ENCODE measurements around the gene CACNG4. TPM values are rescaled to one million over a fixed set of nuclear protein-coding genes. Genes with fewer than 3 reads are reported as not detected.

Gene CACNG4
- total RNA-seq, 1 experiment from 2014 or later, result 46.3 TPM

- Histone ChIP-seq H3K36me3 (ENCODE audit: low read depth) (no peaks in the 10 kb centered on the region), H4K20me1 (ENCODE audit: insufficient read depth) (peaks cover 4% of the 10 kb centered on the region; the same call in 1 of the 2 replicates), H3K27me3 (ENCODE audit: insufficient read depth, low read depth) (no peaks in the 10 kb centered on the region), H3K9me3 (ENCODE audit: insufficient read depth, low read depth) (no peaks in the 10 kb centered on the region), H3K4me2 (no peak overlapping the region), H3K4me3 (no peak overlapping the region), H3K27ac (no peak overlapping the region), H3K9me2 (ENCODE audit: insufficient read depth) (no peaks in the 10 kb centered on the region), H2AFZ (no peak overlapping the region), H3K79me2 (ENCODE audit: low read depth) (no peaks in the 10 kb centered on the region), H3K4me1 (replicated peaks; ENCODE audit: insufficient read depth) (no peaks in the 10 kb centered on the region), H3F3A (ENCODE audit: insufficient read depth, low read depth) (no peaks in the 10 kb centered on the region)
- BruUV-seq (replicated peaks), result no TSS peak
- no peak for DNase-seq
- intact Hi-C loops (cut with micrococcal nuclease; ENCODE audit: unreplicated experiment), result loop anchor here (5.0 kb wide), 1 partner anchor 249 kb away; no protein-coding TSS in a partner anchor
- ChIA-PET POLR2A (ENCODE audit: unreplicated experiment) (interaction anchor here (0.6 kb wide), 1 partner anchor 202 kb away, joined by 6 read pairs; no protein-coding TSS in a partner anchor), CTCF (no interaction called here)
- TF ChIP-seq EZH2 (IDR thresholded peaks at IDR 0.05; ENCODE audit: low read depth), result no peak
- TF ChIP-seq CTCF (conservative IDR thresholded peaks at IDR 0.05), result no peak
These were observed 12.3 kb downstream of the CACNG4 start for GRCh38 chr17:66976781-66977201.

DNA sequence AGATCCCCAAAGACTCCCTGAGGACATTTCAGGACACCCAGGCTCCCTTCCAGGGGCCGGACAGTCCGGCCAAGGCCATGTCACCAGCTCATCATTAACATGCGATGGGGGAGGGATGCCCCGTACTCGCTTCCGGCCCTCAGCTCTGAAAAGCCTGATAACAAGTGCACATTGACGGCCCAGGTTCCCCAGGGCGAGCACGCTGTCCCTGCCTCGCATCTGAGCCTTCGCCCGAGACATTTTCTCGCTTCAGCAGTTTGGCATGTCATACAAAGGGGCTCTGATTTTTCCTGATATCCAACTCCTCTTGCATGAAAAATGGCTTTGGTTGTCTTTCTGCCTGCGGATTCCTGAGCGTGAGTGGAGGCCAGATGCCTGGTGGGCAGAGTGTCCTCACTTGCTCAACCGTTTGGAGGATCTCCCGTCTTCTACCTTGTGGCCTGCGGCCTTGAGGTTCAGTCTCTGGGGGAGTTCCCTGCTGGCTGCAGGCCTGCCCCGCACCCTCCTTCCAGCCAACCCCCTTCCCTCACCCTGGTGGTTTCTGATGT is 14.1 kb downstream of the CACNG4 start:
- Histone ChIP-seq H3K4me2 (no peak overlapping the region), H3K4me3 (no peak overlapping the region), H3K27me3 (ENCODE audit: insufficient read depth, low read depth) (no peaks in the 10 kb centered on the region), H3K36me3 (ENCODE audit: low read depth) (no peaks in the 10 kb centered on the region), H3K27ac (no peak overlapping the region), H3K4me1 (replicated peaks; ENCODE audit: insufficient read depth) (no peaks in the 10 kb centered on the region), H3F3A (ENCODE audit: insufficient read depth, low read depth) (no peaks in the 10 kb centered on the region), H4K20me1 (ENCODE audit: insufficient read depth) (no peaks in the 10 kb centered on the region), H3K79me2 (ENCODE audit: low read depth) (no peaks in the 10 kb centered on the region), H2AFZ (no peak overlapping the region), H3K9me3 (ENCODE audit: insufficient read depth, low read depth) (no peaks in the 10 kb centered on the region), H3K9me2 (ENCODE audit: insufficient read depth) (no peaks in the 10 kb centered on the region)
- DNase-seq, result no peak
- no TSS peak for BruUV-seq (replicated peaks)
- ChIA-PET CTCF (no interaction called here), POLR2A (ENCODE audit: unreplicated experiment) (no interaction called here)
- TF ChIP-seq CTCF (conservative IDR thresholded peaks at IDR 0.05), result no peak
- no peak for TF ChIP-seq EZH2 (IDR thresholded peaks at IDR 0.05; ENCODE audit: low read depth)
- intact Hi-C loops (cut with micrococcal nuclease; ENCODE audit: unreplicated experiment), result loop anchor here (5.0 kb wide), 1 partner anchor 251 kb away; no protein-coding TSS in a partner anchor

DNA sequence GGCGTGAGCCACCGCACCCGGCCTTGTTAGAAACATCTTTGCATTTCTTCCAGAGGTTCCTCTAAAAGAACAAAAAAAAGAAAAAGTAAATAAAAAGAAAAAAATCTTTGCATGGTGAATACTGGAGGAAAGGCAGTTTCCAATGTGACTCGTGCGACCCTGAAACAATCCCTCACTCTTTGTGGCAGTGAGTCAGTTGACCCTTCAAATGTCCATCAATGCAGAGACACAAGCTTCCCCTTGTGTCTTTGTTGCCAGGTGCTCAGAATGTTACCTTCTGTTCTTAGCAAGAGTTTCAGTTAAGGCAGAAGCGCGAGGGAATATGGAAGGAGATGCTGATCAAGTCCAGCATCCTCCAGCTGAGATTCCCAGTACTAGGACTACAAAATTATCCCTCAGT is 16.4 kb downstream of the CACNG4 start:
- Histone ChIP-seq H4K20me1 (ENCODE audit: insufficient read depth) (no peaks in the 10 kb centered on the region), H3K27me3 (ENCODE audit: insufficient read depth, low read depth) (no peaks in the 10 kb centered on the region), H3F3A (ENCODE audit: insufficient read depth, low read depth) (no peaks in the 10 kb centered on the region), H3K4me3 (no peak overlapping the region), H3K4me2 (no peak overlapping the region), H2AFZ (no peak overlapping the region), H3K36me3 (ENCODE audit: low read depth) (no peaks in the 10 kb centered on the region), H3K9me2 (ENCODE audit: insufficient read depth) (no peaks in the 10 kb centered on the region), H3K9me3 (ENCODE audit: insufficient read depth, low read depth) (no peaks in the 10 kb centered on the region), H3K27ac (no peak overlapping the region), H3K79me2 (ENCODE audit: low read depth) (no peaks in the 10 kb centered on the region), H3K4me1 (replicated peaks; ENCODE audit: insufficient read depth) (no peaks in the 10 kb centered on the region)
- intact Hi-C loops (cut with micrococcal nuclease; ENCODE audit: unreplicated experiment), result loop anchor here (5.0 kb wide), 1 partner anchor 391 kb away; no protein-coding TSS in a partner anchor
- POLR2A ChIA-PET (ENCODE audit: unreplicated experiment), result no interaction called here
- CTCF ChIA-PET, result no interaction called here
- no peak for DNase-seq
- TF ChIP-seq EZH2 (IDR thresholded peaks at IDR 0.05; ENCODE audit: low read depth), result no peak
- TF ChIP-seq CTCF (conservative IDR thresholded peaks at IDR 0.05), result no peak
- BruUV-seq (replicated peaks), result no TSS peak

All from PC-9 (cell line).